HG03196 (cell line): Measurements from ENCODE around the gene CLCN3.
"Not testable (repeated sequence)": the region's sequence is repeated elsewhere in the genome, so short reads cannot be mapped to it uniquely, and the experiment has no call there.

ENCODE experiments used
- ATAC-seq: cut with Tn5 transposase; IDR thresholded peaks from one replicate; pipeline ENCODE4 v1.9.1; 2021; ENCODE audit not compliant: unreplicated experiment

CLCN3 gene

DNA sequence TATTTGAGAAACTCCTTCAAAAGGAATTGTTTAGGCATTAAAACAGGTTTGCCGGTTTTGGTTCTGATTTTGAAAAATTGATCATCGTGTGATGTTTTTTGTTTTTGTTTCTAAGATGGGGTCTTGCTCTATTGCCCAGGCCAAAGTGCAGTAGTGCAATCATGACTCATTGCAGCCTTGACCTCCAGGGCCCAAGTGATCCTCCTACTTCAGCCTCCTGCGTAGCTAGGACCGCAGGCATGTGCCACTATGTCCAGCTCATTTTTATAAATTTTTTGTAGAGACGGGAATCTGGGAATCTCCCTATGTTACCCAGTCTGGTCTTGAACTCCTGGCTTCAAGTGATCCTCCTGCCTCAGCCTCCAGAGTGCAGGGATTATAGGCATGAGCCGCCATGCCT lies 35.0 kb downstream of the CLCN3 start:
- ATAC-seq = no peak

DNA sequence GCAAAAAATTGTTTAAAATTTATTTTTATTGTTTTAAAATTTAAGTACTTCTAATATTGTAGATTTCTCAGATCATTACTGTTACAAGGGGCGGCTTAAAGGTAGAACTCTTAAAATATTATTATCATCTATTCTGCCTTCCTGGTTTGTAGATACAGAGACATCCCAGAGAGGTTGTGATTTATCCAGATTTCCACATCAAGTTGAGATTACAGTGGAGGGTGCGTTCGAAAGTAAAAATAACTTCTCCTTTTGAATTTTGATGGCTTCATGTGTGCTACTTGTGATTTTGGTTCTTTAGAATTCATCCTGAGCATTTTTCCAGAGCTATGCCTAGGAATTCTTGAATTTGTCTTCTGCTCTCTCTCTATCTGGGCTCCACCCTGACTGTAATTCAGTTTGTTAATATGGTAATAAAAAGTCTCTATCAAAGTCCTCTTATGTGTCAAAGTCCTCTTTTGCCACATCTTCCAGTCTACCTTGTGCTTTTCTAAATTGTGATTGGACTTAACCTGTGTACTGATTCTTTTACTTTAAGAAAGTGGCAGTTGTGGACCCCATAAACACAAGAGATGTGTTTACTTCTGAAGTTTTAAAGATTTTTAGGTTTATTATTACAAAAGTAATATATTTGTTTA lies 37.2 kb downstream of the CLCN3 start:
- ATAC-seq = no peak

DNA sequence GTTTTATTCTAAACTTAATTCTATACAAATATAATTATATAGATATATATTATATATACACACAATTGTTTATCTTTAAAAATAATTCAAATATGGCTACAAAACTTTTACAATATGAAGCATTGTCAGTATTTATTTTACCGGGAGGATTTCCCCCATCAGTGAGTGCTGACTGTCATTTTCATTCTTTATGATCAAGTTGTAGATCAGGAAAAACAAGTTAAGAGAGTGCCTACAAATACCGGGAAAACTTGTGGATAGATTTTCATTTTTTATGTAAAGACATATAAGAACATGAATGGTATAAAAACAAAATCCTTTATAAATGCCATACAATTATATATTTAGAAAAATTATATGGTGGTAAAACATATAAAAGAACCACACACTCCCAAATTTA lies 37.8 kb downstream of the CLCN3 start:
- ATAC-seq = no peak

GRCh38 chr4:169658975-169659715 lies 38.8 kb downstream of the CLCN3 start:
- no peak for ATAC-seq

DNA sequence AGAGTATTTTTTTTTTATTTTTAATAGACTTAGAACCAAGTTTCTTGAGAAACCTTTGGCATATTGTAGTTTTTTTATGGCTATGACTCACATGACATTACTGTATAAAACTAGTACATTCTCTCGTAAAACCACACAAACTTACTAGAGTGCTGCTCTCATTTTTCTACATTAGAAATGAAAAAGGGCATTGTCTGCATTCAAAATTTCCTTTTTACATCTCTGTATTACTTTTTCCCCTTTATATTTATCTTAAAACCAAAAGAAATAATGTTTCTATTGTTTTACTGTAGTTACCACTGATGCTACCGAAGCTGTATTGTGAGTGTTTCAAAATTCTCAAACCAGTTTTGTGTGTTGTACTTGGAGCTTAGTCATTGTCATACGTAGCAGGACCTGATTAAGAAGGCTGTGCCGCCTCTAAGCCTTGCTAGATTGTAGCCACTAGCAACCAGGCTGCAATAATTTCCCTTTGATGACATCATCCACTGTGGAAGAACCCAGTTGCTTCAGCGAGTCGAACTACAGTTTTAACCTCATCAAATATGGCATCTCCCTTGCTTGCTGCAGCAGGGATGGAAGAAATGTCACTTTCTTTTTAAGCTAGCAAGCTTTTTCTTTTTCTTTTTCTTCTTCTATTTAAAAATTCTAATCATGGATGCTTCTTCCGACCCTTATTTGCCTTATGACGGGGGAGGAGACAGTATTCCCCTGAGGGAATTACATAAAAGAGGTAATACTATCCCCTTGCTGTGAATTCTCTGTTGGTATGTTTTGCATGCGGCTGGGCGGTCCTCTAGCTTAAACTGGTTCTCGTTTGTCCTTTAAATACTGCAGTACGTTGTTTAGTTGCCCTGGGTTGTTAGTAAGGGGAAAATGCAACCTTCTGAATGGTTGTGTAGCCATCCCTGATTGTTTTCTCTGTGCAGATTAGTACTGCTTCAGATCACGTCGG lies 39.6 kb downstream of the CLCN3 start:
- peak; percentile 96 for ATAC-seq

DNA sequence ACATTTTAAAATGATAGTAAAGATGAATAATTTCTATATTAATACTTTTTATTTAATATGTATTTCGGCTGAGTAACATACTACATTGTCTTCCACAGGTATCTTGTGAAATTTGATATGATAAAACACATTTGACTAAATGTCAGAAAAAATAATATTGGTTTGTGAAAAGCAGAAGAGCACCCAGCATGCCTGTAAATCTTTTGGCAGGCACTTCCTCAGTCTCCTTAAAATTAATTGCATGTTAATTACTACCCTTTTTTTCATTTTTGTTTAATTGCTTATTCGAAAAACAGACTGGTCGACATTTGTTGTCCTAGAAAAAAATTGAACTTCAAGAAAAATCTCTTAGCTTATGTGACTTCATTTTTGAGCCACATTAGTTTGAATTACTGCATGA lies 40.6 kb downstream of the CLCN3 start:
- no peak for ATAC-seq

DNA sequence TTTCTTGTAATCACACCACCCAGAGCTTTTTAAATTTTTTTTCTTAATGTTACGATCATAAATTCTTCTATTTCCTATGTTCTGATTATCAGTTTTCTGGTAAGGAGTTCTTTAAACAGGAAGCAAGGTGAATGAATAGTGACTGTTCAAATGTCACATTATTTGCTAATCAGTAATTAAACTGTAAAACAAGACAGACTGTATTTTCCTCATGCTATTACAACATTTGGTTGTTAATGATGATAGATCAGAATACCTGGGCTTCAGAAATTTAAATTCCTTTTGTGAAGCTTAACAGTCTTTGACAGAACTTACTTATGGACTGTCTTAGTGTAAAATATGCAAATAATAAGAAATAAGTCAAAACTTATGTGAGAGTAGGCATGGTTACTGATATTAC lies 41.4 kb downstream of the CLCN3 start:
- ATAC-seq = no peak

- no peak for ATAC-seq
These were observed 41.8 kb downstream of the CLCN3 start for GRCh38 chr4:169662206-169662605.

GRCh38 chr4:169663402-169663801 lies 43.0 kb downstream of the CLCN3 start:
- ATAC-seq = no peak

GRCh38 chr4:169663831-169664230 lies 43.5 kb downstream of the CLCN3 start:
- no peak for ATAC-seq

DNA sequence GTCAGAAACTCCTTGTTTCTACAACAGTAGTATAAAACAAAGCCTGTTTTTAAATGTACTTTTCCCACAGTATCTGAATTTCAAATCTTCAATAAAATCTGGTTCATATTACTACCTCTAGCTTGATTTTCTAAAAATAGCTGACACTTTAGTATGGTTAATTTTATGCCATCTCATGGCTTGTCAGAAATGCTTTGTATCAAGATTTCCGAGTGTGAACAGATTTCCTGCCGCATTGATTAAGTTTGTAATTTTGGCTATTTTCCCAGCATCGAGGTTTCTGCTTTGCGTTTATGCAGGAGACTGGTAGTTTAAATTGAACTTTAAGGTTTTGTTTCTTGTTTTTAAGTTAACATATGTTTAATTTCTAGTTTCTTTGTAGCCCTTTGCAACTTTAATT lies 44.2 kb downstream of the CLCN3 start:
- no peak for ATAC-seq

DNA sequence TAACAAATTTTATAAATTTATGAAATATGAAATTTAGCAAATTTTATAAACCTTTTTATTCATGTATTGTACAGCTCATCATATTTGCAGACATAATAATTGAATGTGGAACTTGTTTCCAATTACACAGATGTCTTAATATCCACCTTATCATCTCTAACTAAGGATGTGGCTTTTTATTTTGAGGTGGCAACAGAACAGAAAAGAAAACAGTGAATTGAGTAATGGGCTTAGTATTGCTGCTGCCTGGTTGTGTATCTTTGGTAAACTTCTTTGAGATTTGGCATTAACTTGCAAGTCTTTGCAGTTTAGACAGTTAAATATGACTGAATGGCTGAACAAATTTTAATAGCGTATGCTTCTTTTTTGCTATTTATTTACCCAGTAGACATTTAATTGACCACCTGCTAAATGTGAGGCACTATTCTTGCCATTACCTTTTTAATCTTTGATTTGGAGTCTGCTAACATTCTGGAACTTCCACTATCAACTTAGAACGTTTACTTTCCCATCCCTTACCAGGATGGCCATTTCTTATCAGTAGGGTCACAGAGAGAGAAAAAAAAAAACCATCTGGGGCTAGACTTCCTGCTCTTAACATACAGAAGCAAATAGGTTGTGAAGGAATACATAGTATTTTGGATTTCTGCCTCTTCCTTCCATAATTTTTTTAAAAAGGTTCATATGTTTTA lies 44.8 kb downstream of the CLCN3 start:
- ATAC-seq = no peak

GRCh38 chr4:169668069-169668721 lies 47.8 kb downstream of the CLCN3 start:
- no peak for ATAC-seq

- peak; percentile 65 for ATAC-seq
These were observed 55.4 kb downstream of the CLCN3 start for GRCh38 chr4:169675825-169676224.

DNA sequence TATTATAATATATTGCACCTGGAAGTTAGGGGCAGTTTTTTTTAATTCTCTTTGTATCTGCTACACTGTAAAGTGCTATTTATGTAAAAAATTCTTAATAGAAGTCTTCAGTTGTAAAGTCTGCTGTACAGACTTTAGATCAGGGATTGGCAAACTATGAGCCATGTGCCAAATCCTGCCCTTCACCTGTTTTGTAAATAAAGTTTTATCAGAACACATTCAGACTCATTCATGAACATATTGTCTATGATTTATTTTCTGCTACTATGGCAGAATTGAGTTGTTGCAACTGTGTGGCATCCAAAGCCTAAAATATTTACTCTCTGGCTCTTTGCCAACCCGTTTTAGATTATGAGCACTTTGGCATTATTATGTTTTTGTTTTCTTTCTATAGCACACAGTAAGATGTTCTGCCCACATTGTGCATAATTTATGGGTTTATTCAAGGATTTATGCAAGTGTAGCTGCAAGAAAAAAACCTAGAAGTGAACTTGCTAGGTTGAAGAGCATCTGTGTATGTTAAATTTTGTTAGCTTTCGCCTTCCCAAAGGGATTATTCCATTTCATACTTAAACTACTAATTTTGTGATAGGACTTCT lies 56.9 kb downstream of the CLCN3 start:
- no peak for ATAC-seq

- not testable (repeated sequence) for ATAC-seq
These were observed 58.1 kb downstream of the CLCN3 start for GRCh38 chr4:169678486-169678885.

- not testable (repeated sequence) for ATAC-seq
These were observed 58.7 kb downstream of the CLCN3 start for GRCh38 chr4:169678951-169679591.

DNA sequence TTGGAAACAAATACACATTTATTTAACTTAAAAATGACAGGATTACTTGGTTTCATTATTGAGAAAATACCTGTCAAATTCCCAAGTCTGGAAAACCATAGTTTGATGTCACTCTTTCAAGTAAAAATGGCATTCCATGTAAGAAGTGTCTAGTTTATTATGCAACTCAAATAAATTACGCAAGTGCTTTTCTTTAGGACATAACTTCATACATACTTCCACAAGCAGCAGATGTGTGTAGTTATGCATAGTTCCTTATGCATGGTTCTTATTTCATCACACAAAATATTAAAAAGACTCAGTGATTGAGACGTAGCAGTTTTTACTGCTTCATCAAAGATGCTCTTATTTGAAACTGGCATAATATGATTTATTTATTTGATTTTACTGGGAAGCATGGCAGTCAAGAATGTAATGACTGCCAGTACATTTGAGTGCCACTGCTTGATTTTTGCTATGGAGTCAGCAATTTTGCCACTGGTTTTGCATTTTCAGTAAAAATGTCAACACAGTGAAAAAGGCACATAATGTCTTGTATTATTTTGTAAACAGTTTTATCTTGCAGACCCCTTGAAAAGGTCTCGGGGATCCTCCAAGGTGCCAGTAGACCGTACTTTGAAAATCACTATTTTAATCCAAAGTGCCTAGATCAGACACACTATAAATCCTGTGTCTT lies 62.1 kb downstream of the CLCN3 start:
- ATAC-seq = no peak

DNA sequence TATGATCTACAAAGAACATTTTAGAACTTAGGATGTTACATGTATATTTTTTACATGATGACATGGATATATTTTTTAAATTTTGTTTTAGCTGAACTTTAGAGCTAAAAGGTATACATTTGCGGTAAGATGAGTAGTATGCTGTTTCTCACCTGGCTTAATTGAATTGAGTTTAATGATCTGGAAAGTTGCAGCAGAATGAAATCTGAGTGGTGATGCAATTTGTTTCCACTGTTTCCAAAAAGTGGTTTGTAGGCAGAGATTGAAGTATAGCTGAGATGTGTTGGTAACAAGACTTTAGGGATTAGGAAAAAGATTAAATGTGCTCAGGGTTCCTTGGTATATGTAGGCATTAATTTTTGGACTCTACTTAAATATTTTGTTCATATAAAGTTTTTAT lies 69.3 kb downstream of the CLCN3 start:
- ATAC-seq = no peak
